ENCODE data around the gene KLRD1. TPM values are rescaled to one million over a fixed set of nuclear protein-coding genes. Genes with fewer than 3 reads are reported as not detected.
"Not testable (repeated sequence)": the region's sequence is repeated elsewhere in the genome, so short reads cannot be mapped to it uniquely, and the experiment has no call there.

KLRD1 gene
- total RNA-seq, 2 donors from 2014 or later = 0.59 to 2.2 TPM

GRCh38 chr12:10369557-10370415 is 62.1 kb downstream of the KLRD1 start:
- TF ChIP-seq CTCF (conservative IDR thresholded peaks at IDR 0.05) = no peak
- Mint-ChIP-seq H3K27me3 (ENCODE audit: insufficient read depth) (no peaks in the 10 kb centered on the region), H3K4me3 (no peak overlapping the region), H3K36me3 (ENCODE audit: low read depth) (peaks cover 28% of the 10 kb centered on the region), H3K4me1 (peaks cover 27% of the 10 kb centered on the region), H3K9me3 (peaks cover 20% of the 10 kb centered on the region), H3K27ac (no peak overlapping the region)
- H3K4me3 ChIP-seq (ENCODE audit: low read length) = no peak overlapping the region
- WGBS, 2 experiments (ENCODE audit: insufficient coverage in 1 of 2, insufficient read length in 1 of 2) = 91 to 95% methylated on average over 6 to 8 of the region's 8 CpGs
- peaks cover 5% of the 10 kb centered on the region for H3K4me1 ChIP-seq (ENCODE audit: control insufficient read depth, insufficient read depth, low read length)
- no peak overlapping the region for H3K27ac ChIP-seq (ENCODE audit: low read depth, low read length)
- no peak overlapping the region for H3K9ac ChIP-seq (ENCODE audit: extremely low read depth, low read length, poor library complexity, severe bottlenecking)
- no peak for DNase-seq
- peaks cover 12% of the 10 kb centered on the region for H3K9me3 ChIP-seq (ENCODE audit: control insufficient read depth, low read length)
- H3K27me3 ChIP-seq (ENCODE audit: control insufficient read depth, insufficient read depth, low read length, poor library complexity, severe bottlenecking) = peaks cover 17% of the 10 kb centered on the region
- no peaks in the 10 kb centered on the region for H3K36me3 ChIP-seq (ENCODE audit: control insufficient read depth, insufficient read depth, low read length)

GRCh38 chr12:10371893-10372535 is 64.3 kb downstream of the KLRD1 start:
- not testable (repeated sequence) for H3K4me3 Mint-ChIP-seq; H3K36me3 ChIP-seq (ENCODE audit: control insufficient read depth, insufficient read depth, low read length); H3K4me1 ChIP-seq (ENCODE audit: control insufficient read depth, insufficient read depth, low read length); H3K4me3 ChIP-seq (ENCODE audit: low read length); H3K27ac Mint-ChIP-seq; DNase-seq; H3K9ac ChIP-seq (ENCODE audit: extremely low read depth, low read length, poor library complexity, severe bottlenecking); H3K27me3 ChIP-seq (ENCODE audit: control insufficient read depth, insufficient read depth, low read length, poor library complexity, severe bottlenecking); H3K27ac ChIP-seq (ENCODE audit: low read depth, low read length); H3K27me3 Mint-ChIP-seq (ENCODE audit: insufficient read depth)
- peaks cover 19% of the 10 kb centered on the region for H3K9me3 Mint-ChIP-seq
- peaks cover 28% of the 10 kb centered on the region for H3K36me3 Mint-ChIP-seq (ENCODE audit: low read depth)
- peaks cover 12% of the 10 kb centered on the region for H3K9me3 ChIP-seq (ENCODE audit: control insufficient read depth, low read length)
- WGBS, 2 experiments (ENCODE audit: insufficient coverage in 1 of 2, insufficient read length in 1 of 2) = 95 to 97% methylated on average over 6 of the region's 6 CpGs
- H3K4me1 Mint-ChIP-seq = peaks cover 27% of the 10 kb centered on the region

- H3K36me3 ChIP-seq (ENCODE audit: control insufficient read depth, insufficient read depth, low read length) = no peaks in the 10 kb centered on the region
- H3K4me1 Mint-ChIP-seq = peaks cover 27% of the 10 kb centered on the region
- H3K4me3 Mint-ChIP-seq = no peak overlapping the region
- TF ChIP-seq CTCF (conservative IDR thresholded peaks at IDR 0.05) = no peak
- H3K36me3 Mint-ChIP-seq (ENCODE audit: low read depth) = peaks cover 22% of the 10 kb centered on the region
- no peak overlapping the region for H3K27ac ChIP-seq (ENCODE audit: low read depth, low read length)
- no peaks in the 10 kb centered on the region for H3K27me3 Mint-ChIP-seq (ENCODE audit: insufficient read depth)
- H3K4me1 ChIP-seq (ENCODE audit: control insufficient read depth, insufficient read depth, low read length) = peaks cover 5% of the 10 kb centered on the region
- H3K27me3 ChIP-seq (ENCODE audit: control insufficient read depth, insufficient read depth, low read length, poor library complexity, severe bottlenecking) = no peaks in the 10 kb centered on the region
- 68% methylated on average over 1 of the region's 1 CpG; no CpG with 5 or more reads in 1 of the 2 experiments for WGBS, 2 experiments (ENCODE audit: insufficient coverage in 1 of 2, insufficient read length in 1 of 2)
- H3K27ac Mint-ChIP-seq = no peak overlapping the region
- H3K9me3 Mint-ChIP-seq = peaks cover 13% of the 10 kb centered on the region
- DNase-seq = peak; percentile 41
- H3K9me3 ChIP-seq (ENCODE audit: control insufficient read depth, low read length) = peaks cover 9% of the 10 kb centered on the region
- H3K9ac ChIP-seq (ENCODE audit: extremely low read depth, low read length, poor library complexity, severe bottlenecking) = no peak overlapping the region
- no peak overlapping the region for H3K4me3 ChIP-seq (ENCODE audit: low read length)
Measured at GRCh38 chr12:10372559-10372958, 64.9 kb downstream of the KLRD1 start.
